ENCODE data around the gene NMB. TPM values are rescaled to one million over a fixed set of nuclear protein-coding genes. Genes with fewer than 3 reads are reported as not detected.

The NMB gene
- polyA plus RNA-seq, 1 of the 3 experiments (the other 2 are of a cell fraction): 6.5 TPM

DNA sequence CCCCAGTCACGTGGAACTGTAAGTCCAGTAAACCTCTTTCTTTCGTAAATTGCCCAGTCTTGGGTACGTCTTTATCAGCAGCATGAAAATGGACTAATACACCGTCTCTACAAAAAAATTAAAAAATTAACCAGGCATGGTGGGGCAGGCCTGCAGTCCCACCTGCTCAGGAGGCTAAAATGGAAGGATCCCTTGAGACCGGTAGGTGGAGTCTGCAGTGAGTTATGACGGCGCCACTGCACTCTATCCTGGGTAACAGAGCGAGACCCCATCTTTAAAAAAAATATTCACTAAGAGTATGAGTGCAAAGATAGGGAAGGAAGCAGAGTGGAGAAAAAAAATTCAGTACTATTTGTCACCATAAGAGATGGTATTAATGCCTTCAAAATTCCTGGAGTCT is 32.3 kb upstream of the NMB start:
- Histone ChIP-seq H4K20me1 (ENCODE audit: insufficient read depth) (peaks cover 19% of the 10 kb centered on the region), H3K4me3 (ENCODE audit: low read depth in 2 of 2, low read length in 1 of 2) (no peak overlapping the region), H3K9ac (no peak overlapping the region), H3K9me3 (no peaks in the 10 kb centered on the region), H3K9me2 (no peaks in the 10 kb centered on the region), H3K4me1 (ENCODE audit: control insufficient read depth in 1 of 2, insufficient read depth in 2 of 2, low read depth in 1 of 2, low read length in 1 of 2) (no peaks in the 10 kb centered on the region; a peak in 1 of 4 replicates), H3K79me2 (ENCODE audit: insufficient read depth) (peaks cover 79% of the 10 kb centered on the region), H3K36me3 (replicated peaks in 1 of 2; ENCODE audit: control insufficient read depth in 1 of 2, insufficient read depth in 2 of 2, low read length in 1 of 2) (peaks cover 15 to 62% of the 10 kb centered on the region in 2 experiments), H3K27me3 (ENCODE audit: insufficient read depth) (no peaks in the 10 kb centered on the region), H3K27ac (ENCODE audit: low read depth in 2 of 2, low read length in 1 of 2) (no peak overlapping the region), H2AFZ (ENCODE audit: low read depth) (no peak overlapping the region), H3F3A (replicated peaks; ENCODE audit: insufficient read depth) (peaks cover 32% of the 10 kb centered on the region), H3K4me2 (no peak overlapping the region)
- ChIA-PET POLR2A (no interaction called here), CTCF (no interaction called here)
- no peak for DNase-seq
- WGBS (ENCODE audit: low lambda C conversion rate): 96% methylated on average over 8 of the region's 8 CpGs
- no peak for TF ChIP-seq PBX3 (IDR thresholded peaks at IDR 0.05)
- no peak for TF ChIP-seq RFX5 (IDR thresholded peaks at IDR 0.05; ENCODE audit: low read length)
- TF ChIP-seq MEF2A (IDR thresholded peaks at IDR 0.05; ENCODE audit: borderline replicate concordance, low read depth): no peak
- TF ChIP-seq NFIC (IDR thresholded peaks at IDR 0.05; ENCODE audit: borderline replicate concordance): no peak
- TF ChIP-seq SIN3A (IDR thresholded peaks at IDR 0.05; ENCODE audit: borderline replicate concordance, low read depth, low read length): no peak
- TF ChIP-seq RCOR1 (IDR thresholded peaks at IDR 0.05; ENCODE audit: low read length): no peak
- no peak for TF ChIP-seq SMC3 (IDR thresholded peaks at IDR 0.05; ENCODE audit: low read depth, low read length)
- no peak for TF ChIP-seq EP300 (IDR thresholded peaks at IDR 0.05; ENCODE audit: borderline replicate concordance in 1 of 2, low read depth in 1 of 2, low read length in 1 of 2)
- TF ChIP-seq FOXJ3 (CRISPR knock-in tag; IDR thresholded peaks at IDR 0.05): no peak
- TF ChIP-seq, protein P1, sequence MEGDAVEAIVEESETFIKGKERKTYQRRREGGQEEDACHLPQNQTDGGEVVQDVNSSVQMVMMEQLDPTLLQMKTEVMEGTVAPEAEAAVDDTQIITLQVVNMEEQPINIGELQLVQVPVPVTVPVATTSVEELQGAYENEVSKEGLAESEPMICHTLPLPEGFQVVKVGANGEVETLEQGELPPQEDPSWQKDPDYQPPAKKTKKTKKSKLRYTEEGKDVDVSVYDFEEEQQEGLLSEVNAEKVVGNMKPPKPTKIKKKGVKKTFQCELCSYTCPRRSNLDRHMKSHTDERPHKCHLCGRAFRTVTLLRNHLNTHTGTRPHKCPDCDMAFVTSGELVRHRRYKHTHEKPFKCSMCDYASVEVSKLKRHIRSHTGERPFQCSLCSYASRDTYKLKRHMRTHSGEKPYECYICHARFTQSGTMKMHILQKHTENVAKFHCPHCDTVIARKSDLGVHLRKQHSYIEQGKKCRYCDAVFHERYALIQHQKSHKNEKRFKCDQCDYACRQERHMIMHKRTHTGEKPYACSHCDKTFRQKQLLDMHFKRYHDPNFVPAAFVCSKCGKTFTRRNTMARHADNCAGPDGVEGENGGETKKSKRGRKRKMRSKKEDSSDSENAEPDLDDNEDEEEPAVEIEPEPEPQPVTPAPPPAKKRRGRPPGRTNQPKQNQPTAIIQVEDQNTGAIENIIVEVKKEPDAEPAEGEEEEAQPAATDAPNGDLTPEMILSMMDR (IDR thresholded peaks at IDR 0.05): no peak
- TF ChIP-seq RXRA (IDR thresholded peaks at IDR 0.05; ENCODE audit: borderline replicate concordance, low read depth): no peak
- TF ChIP-seq, protein P2, sequence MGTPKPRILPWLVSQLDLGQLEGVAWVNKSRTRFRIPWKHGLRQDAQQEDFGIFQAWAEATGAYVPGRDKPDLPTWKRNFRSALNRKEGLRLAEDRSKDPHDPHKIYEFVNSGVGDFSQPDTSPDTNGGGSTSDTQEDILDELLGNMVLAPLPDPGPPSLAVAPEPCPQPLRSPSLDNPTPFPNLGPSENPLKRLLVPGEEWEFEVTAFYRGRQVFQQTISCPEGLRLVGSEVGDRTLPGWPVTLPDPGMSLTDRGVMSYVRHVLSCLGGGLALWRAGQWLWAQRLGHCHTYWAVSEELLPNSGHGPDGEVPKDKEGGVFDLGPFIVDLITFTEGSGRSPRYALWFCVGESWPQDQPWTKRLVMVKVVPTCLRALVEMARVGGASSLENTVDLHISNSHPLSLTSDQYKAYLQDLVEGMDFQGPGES (IDR thresholded peaks at IDR 0.05; ENCODE audit: low read depth, low read length): no peak

- Histone ChIP-seq H3K9ac (no peak overlapping the region), H3K4me2 (no peak overlapping the region), H3K36me3 (replicated peaks in 1 of 2; ENCODE audit: control insufficient read depth in 1 of 2, insufficient read depth in 2 of 2, low read length in 1 of 2) (peaks cover 15 to 64% of the 10 kb centered on the region in 2 experiments), H3K9me2 (no peaks in the 10 kb centered on the region), H3F3A (replicated peaks; ENCODE audit: insufficient read depth) (peaks cover 37% of the 10 kb centered on the region), H3K9me3 (no peaks in the 10 kb centered on the region), H3K27ac (ENCODE audit: low read depth in 2 of 2, low read length in 1 of 2) (no peak overlapping the region), H4K20me1 (ENCODE audit: insufficient read depth) (peaks cover 17% of the 10 kb centered on the region), H3K4me1 (ENCODE audit: control insufficient read depth in 1 of 2, insufficient read depth in 2 of 2, low read depth in 1 of 2, low read length in 1 of 2) (no peaks in the 10 kb centered on the region; a peak in 1 of 4 replicates), H3K27me3 (ENCODE audit: insufficient read depth) (no peaks in the 10 kb centered on the region), H3K4me3 (ENCODE audit: low read depth in 2 of 2, low read length in 1 of 2) (no peak overlapping the region), H2AFZ (ENCODE audit: low read depth) (no peak overlapping the region), H3K79me2 (ENCODE audit: insufficient read depth) (peaks cover 77% of the 10 kb centered on the region)
- DNase-seq: no peak
- CTCF ChIA-PET: no interaction called here
- 95% methylated on average over 4 of the region's 4 CpGs for WGBS (ENCODE audit: low lambda C conversion rate)
- POLR2A ChIA-PET: no interaction called here
- TF ChIP-seq CHD2 (IDR thresholded peaks at IDR 0.05; ENCODE audit: low read length, partially characterized antibody) (no peak), RAD21 (IDR thresholded peaks at IDR 0.05; ENCODE audit: low read length) (no peak), SMC3 (IDR thresholded peaks at IDR 0.05; ENCODE audit: low read depth, low read length) (no peak), REST (IDR thresholded peaks at IDR 0.05; ENCODE audit: low read depth, low read length) (no peak), EP300 (IDR thresholded peaks at IDR 0.05; ENCODE audit: borderline replicate concordance in 1 of 2, low read depth in 1 of 2, low read length in 1 of 2) (no peak), NRF1 (IDR thresholded peaks at IDR 0.05; ENCODE audit: low read depth, low read length) (no peak), YY1 (IDR thresholded peaks at IDR 0.05; ENCODE audit: low read depth) (no peak), NFIC (IDR thresholded peaks at IDR 0.05; ENCODE audit: borderline replicate concordance) (no peak)
- TF ChIP-seq, protein P3, sequence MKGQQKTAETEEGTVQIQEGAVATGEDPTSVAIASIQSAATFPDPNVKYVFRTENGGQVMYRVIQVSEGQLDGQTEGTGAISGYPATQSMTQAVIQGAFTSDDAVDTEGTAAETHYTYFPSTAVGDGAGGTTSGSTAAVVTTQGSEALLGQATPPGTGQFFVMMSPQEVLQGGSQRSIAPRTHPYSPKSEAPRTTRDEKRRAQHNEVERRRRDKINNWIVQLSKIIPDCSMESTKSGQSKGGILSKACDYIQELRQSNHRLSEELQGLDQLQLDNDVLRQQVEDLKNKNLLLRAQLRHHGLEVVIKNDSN (IDR thresholded peaks at IDR 0.05; ENCODE audit: borderline replicate concordance, low read depth): no peak
- TF ChIP-seq, protein P2 (IDR thresholded peaks at IDR 0.05; ENCODE audit: low read depth, low read length): no peak
Observed at GRCh38 chr15:84689858-84690257, 31.9 kb upstream of the NMB start.

Measured in SK-N-SH (cell line).